AG04449 (cell line): ENCODE measurements around the gene PLXDC2.

Experiments used
- CTCF ChIA-PET: fragments of 350-600 bp; formaldehyde crosslinking; extraction: SDS; loops from one replicate; lab custom pipeline; 2021; ENCODE audit warnings: antibody characterized with exemption; lab: Yijun Ruan, JAX
- POLR2A ChIA-PET: fragments of 400-600, 350-600 bp; formaldehyde crosslinking; extraction: SDS; loops from one replicate; lab custom pipeline; 2020; ENCODE audit warnings: antibody characterized with exemption, inconsistent platforms; lab: Yijun Ruan, JAX
- DNase-seq: peaks from one replicate; pipeline ENCODE4 v3.0.0-alpha.2; 2010; ENCODE audit warnings: low read depth, low spot score
- H3K4me3 ChIP-seq: 2 replicates; pipeline ENCODE4 v1.5.1; 2011; ENCODE audit warnings: low read depth, mild to moderate bottlenecking, control low read depth, low read length
- TF ChIP-seq, protein P1 (sequence below): IDR thresholded peaks from one replicate; pipeline ENCODE4 v1.5.1; 2011; ENCODE audit warnings: mild to moderate bottlenecking, moderate library complexity, low read length, control low read depth, inconsistent platforms; ENCODE audit not compliant: insufficient read depth; ENCODE audit errors: missing control alignments

The PLXDC2 gene

GRCh38 chr10:20118119-20118518 lies 301.9 kb downstream of the PLXDC2 start:
- H3K4me3 ChIP-seq = no peak overlapping the region
- ChIA-PET POLR2A (no interaction called here), CTCF (no interaction called here)
- DNase-seq = no peak
- TF ChIP-seq, protein P1, sequence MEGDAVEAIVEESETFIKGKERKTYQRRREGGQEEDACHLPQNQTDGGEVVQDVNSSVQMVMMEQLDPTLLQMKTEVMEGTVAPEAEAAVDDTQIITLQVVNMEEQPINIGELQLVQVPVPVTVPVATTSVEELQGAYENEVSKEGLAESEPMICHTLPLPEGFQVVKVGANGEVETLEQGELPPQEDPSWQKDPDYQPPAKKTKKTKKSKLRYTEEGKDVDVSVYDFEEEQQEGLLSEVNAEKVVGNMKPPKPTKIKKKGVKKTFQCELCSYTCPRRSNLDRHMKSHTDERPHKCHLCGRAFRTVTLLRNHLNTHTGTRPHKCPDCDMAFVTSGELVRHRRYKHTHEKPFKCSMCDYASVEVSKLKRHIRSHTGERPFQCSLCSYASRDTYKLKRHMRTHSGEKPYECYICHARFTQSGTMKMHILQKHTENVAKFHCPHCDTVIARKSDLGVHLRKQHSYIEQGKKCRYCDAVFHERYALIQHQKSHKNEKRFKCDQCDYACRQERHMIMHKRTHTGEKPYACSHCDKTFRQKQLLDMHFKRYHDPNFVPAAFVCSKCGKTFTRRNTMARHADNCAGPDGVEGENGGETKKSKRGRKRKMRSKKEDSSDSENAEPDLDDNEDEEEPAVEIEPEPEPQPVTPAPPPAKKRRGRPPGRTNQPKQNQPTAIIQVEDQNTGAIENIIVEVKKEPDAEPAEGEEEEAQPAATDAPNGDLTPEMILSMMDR = no peak

DNA sequence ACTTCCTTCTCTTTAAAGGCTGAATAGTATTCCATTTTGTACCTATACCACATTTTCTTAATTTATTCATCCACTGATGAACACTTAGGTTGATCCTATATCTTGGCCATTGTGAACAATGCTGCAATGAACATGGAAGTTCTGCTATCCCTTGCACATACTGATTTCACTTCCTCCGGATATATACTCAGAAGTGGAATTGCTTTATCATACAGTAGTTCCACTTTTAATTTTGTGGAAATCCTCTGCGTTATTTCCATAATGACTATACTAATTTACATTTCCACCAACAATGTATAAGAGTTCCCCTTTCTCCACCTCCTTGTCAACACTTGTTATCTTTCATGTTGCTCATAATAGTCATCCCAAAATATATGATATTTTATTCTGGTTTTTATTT lies 312.6 kb downstream of the PLXDC2 start:
- TF ChIP-seq, protein P1 = no peak
- POLR2A ChIA-PET = no interaction called here
- CTCF ChIA-PET = no interaction called here
- no peak overlapping the region for H3K4me3 ChIP-seq
- DNase-seq = no peak

- H3K4me3 ChIP-seq = no peak overlapping the region
- POLR2A ChIA-PET = no interaction called here
- CTCF ChIA-PET = no interaction called here
- no peak for DNase-seq
- TF ChIP-seq, protein P1 = no peak
Observed at GRCh38 chr10:20132816-20133215, 316.6 kb downstream of the PLXDC2 start.

- ChIA-PET POLR2A (no interaction called here), CTCF (no interaction called here)
- no peak overlapping the region for H3K4me3 ChIP-seq
- TF ChIP-seq, protein P1 = no peak
- no peak for DNase-seq
Observed at GRCh38 chr10:20133669-20134189, 317.5 kb downstream of the PLXDC2 start.

GRCh38 chr10:20142311-20142710 lies 326.1 kb downstream of the PLXDC2 start:
- no peak overlapping the region for H3K4me3 ChIP-seq
- TF ChIP-seq, protein P1 = no peak
- POLR2A ChIA-PET = no interaction called here
- CTCF ChIA-PET = no interaction called here
- DNase-seq = no peak

DNA sequence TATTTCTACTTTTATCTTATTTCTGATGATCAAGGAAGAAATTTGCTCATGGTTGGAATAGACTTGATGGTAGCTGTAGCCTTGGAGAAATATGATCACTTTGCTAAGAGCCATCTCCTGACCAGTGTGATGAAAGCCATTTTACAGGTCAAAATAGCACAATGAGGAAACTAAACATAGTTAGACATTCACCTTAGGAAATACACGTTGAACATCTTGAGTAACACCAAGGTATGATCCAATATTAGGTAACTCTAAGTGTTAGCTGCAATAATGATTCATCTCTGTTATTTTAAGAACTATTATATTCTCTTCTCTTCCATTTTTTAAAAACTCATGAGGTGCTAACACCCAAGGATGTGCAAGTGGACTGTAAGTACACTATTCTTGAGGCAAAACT lies 328.0 kb downstream of the PLXDC2 start:
- no peak for DNase-seq
- no peak overlapping the region for H3K4me3 ChIP-seq
- TF ChIP-seq, protein P1 = no peak
- POLR2A ChIA-PET = no interaction called here
- CTCF ChIA-PET = no interaction called here
